Fibroblast of lung (primary cell): ENCODE data around the gene MXI1.

Source experiments
- EZH2 ChIP-seq: IDR thresholded peaks from 2 replicates; pipeline ENCODE4 v1.5.1; 2012; ENCODE audit warnings: low read length, control low read depth, mild to moderate bottlenecking; ENCODE audit errors: missing control alignments
- TF ChIP-seq, protein P1 (sequence below), 2 donors: IDR thresholded peaks in 1 of 2; conservative IDR thresholded peaks in 1 of 2; 1 replicate in 1 of 2; 2 replicates in 1 of 2; pipeline ENCODE4 v1.5.1; 2011 to 2012; ENCODE audit warnings: low read length in 2 of 2, control low read depth in 1 of 2, inconsistent platforms in 1 of 2, low read depth in 1 of 2, mild to moderate bottlenecking in 1 of 2

- TF ChIP-seq, protein P1, sequence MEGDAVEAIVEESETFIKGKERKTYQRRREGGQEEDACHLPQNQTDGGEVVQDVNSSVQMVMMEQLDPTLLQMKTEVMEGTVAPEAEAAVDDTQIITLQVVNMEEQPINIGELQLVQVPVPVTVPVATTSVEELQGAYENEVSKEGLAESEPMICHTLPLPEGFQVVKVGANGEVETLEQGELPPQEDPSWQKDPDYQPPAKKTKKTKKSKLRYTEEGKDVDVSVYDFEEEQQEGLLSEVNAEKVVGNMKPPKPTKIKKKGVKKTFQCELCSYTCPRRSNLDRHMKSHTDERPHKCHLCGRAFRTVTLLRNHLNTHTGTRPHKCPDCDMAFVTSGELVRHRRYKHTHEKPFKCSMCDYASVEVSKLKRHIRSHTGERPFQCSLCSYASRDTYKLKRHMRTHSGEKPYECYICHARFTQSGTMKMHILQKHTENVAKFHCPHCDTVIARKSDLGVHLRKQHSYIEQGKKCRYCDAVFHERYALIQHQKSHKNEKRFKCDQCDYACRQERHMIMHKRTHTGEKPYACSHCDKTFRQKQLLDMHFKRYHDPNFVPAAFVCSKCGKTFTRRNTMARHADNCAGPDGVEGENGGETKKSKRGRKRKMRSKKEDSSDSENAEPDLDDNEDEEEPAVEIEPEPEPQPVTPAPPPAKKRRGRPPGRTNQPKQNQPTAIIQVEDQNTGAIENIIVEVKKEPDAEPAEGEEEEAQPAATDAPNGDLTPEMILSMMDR (conservative IDR thresholded peaks at IDR 0.05 in 1 of 2, IDR thresholded peaks at IDR 0.05 in 1 of 2; ENCODE audit: low read depth in 1 of 2, low read length in 2 of 2): no peak
- TF ChIP-seq EZH2: no peak
Observed at GRCh38 chr10:110158051-110159005, 49.1 kb upstream of the MXI1 start.
